ENCODE data around the gene OR2T29.

DNA sequence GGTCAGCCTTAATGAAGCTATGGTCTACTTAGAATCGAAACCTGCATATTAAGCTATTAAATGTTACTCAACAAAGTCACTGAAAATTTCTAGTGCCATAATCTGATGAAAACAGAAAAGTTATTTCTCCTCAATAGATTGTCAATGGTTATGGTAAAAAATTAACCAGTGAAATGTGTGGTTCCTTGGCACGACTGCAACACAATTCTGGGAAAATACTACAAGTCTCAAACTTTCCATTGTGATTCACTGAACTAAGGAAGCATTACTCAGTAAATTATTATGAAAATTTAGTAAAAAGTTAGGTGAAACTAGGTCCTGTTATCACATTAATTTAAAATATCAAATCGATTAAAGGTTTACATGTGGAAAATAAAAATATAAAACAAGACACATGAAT is 47.7 kb upstream of the OR2T29 start:
- TF ChIP-seq POLR2A (IDR thresholded peaks at IDR 0.05): no peak
- TF ChIP-seq, protein P1, sequence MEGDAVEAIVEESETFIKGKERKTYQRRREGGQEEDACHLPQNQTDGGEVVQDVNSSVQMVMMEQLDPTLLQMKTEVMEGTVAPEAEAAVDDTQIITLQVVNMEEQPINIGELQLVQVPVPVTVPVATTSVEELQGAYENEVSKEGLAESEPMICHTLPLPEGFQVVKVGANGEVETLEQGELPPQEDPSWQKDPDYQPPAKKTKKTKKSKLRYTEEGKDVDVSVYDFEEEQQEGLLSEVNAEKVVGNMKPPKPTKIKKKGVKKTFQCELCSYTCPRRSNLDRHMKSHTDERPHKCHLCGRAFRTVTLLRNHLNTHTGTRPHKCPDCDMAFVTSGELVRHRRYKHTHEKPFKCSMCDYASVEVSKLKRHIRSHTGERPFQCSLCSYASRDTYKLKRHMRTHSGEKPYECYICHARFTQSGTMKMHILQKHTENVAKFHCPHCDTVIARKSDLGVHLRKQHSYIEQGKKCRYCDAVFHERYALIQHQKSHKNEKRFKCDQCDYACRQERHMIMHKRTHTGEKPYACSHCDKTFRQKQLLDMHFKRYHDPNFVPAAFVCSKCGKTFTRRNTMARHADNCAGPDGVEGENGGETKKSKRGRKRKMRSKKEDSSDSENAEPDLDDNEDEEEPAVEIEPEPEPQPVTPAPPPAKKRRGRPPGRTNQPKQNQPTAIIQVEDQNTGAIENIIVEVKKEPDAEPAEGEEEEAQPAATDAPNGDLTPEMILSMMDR (IDR thresholded peaks at IDR 0.05): no peak
